Ishikawa (cell line): Measurements from ENCODE around the gene GNG12.

Source experiments
- CEBPB ChIP-seq: IDR thresholded peaks from 2 replicates; pipeline ENCODE4 v1.6.1; 2012
- CREB1 ChIP-seq: IDR thresholded peaks from 2 replicates; pipeline ENCODE4 v1.6.1; 2012; ENCODE audit warnings: low read depth
- EGR1 ChIP-seq: IDR thresholded peaks from 2 replicates; pipeline ENCODE4 v1.6.1; 2012
- EP300 ChIP-seq: IDR thresholded peaks from 2 replicates; pipeline ENCODE4 v1.6.1; 2012; ENCODE audit warnings: borderline replicate concordance
- FOXM1 ChIP-seq: IDR thresholded peaks from 2 replicates; pipeline ENCODE4 v1.6.1; 2012; ENCODE audit warnings: low read depth, borderline replicate concordance
- NFIC ChIP-seq: IDR thresholded peaks from 2 replicates; pipeline ENCODE4 v1.6.1; 2012
- RAD21 ChIP-seq: IDR thresholded peaks from 2 replicates; pipeline ENCODE4 v1.6.1; 2012; ENCODE audit warnings: low read depth
- TAF1 ChIP-seq: IDR thresholded peaks from 2 replicates; pipeline ENCODE4 v1.6.1; 2012; ENCODE audit warnings: low read depth, mild to moderate bottlenecking
- TCF12 ChIP-seq: IDR thresholded peaks from 2 replicates; pipeline ENCODE4 v1.6.1; 2012; ENCODE audit warnings: low read depth
- TEAD4 ChIP-seq: IDR thresholded peaks from 2 replicates; pipeline ENCODE4 v1.6.1; 2012
- YY1 ChIP-seq: IDR thresholded peaks from 2 replicates; pipeline ENCODE4 v1.6.1; 2012; ENCODE audit warnings: low read depth
- ZBTB7A ChIP-seq: IDR thresholded peaks from 2 replicates; pipeline ENCODE4 v1.6.1; 2012; ENCODE audit warnings: low read depth
- TF ChIP-seq, protein P1 (sequence below): IDR thresholded peaks from 2 replicates; pipeline ENCODE4 v1.6.1; 2012
- TF ChIP-seq, protein P2 (sequence below): IDR thresholded peaks from 2 replicates; pipeline ENCODE4 v1.6.1; 2012
- TF ChIP-seq, protein P3 (sequence below): IDR thresholded peaks from 2 replicates; pipeline ENCODE4 v1.6.1; 2012; ENCODE audit warnings: low read depth, mild to moderate bottlenecking

The GNG12 gene

DNA sequence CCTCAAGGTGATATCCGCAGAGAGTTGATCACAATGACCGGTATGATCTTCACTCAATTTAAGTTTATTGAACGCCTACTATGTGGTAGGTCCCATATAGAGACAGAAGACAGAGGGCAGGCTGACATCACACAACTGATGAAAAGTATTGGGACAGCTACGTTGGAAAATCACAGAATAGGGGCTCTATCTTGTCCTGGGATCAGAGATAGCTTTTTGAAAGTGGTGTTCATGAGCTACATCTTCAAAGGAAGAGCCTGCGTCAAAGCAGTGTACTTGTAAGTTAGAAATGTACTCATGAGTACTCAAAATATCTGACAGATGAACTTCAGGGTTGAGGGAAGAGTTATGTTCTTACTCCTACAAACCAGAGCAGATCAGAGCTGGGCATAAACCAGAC, 93.9 kb downstream of the GNG12 start:
- no peak for TF ChIP-seq TAF1
- no peak for TF ChIP-seq CREB1
- TF ChIP-seq, protein P1, sequence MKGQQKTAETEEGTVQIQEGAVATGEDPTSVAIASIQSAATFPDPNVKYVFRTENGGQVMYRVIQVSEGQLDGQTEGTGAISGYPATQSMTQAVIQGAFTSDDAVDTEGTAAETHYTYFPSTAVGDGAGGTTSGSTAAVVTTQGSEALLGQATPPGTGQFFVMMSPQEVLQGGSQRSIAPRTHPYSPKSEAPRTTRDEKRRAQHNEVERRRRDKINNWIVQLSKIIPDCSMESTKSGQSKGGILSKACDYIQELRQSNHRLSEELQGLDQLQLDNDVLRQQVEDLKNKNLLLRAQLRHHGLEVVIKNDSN: no peak

DNA sequence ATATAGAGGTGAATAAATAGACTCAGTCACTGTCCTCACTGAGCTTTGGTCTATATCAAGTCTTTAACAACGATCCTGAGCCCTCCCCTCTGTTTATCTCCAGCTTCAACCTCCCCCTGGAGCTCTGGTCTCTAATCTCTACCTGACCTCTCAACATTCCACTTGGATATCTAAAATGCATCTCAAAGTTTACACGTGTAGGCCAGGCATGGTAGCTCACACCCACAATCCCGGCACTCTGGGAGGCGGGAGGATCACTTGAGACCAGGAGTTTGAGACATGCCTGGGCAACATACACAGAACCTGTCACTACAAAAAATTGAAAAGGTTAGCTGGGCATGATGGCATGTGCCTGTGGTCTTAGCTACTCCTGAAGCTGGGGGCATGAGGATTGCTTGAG, 94.9 kb downstream of the GNG12 start:
- no peak for TF ChIP-seq CREB1
- TF ChIP-seq NFIC: no peak
- TF ChIP-seq CEBPB: no peak
- no peak for TF ChIP-seq TAF1
- no peak for TF ChIP-seq EP300
- no peak for TF ChIP-seq RAD21
- TF ChIP-seq, protein P2, sequence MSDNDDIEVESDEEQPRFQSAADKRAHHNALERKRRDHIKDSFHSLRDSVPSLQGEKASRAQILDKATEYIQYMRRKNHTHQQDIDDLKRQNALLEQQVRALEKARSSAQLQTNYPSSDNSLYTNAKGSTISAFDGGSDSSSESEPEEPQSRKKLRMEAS: no peak
- TF ChIP-seq, protein P3, sequence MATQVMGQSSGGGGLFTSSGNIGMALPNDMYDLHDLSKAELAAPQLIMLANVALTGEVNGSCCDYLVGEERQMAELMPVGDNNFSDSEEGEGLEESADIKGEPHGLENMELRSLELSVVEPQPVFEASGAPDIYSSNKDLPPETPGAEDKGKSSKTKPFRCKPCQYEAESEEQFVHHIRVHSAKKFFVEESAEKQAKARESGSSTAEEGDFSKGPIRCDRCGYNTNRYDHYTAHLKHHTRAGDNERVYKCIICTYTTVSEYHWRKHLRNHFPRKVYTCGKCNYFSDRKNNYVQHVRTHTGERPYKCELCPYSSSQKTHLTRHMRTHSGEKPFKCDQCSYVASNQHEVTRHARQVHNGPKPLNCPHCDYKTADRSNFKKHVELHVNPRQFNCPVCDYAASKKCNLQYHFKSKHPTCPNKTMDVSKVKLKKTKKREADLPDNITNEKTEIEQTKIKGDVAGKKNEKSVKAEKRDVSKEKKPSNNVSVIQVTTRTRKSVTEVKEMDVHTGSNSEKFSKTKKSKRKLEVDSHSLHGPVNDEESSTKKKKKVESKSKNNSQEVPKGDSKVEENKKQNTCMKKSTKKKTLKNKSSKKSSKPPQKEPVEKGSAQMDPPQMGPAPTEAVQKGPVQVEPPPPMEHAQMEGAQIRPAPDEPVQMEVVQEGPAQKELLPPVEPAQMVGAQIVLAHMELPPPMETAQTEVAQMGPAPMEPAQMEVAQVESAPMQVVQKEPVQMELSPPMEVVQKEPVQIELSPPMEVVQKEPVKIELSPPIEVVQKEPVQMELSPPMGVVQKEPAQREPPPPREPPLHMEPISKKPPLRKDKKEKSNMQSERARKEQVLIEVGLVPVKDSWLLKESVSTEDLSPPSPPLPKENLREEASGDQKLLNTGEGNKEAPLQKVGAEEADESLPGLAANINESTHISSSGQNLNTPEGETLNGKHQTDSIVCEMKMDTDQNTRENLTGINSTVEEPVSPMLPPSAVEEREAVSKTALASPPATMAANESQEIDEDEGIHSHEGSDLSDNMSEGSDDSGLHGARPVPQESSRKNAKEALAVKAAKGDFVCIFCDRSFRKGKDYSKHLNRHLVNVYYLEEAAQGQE: no peak
- TF ChIP-seq, protein P1: no peak
- TF ChIP-seq FOXM1: no peak
- no peak for TF ChIP-seq ZBTB7A
- no peak for TF ChIP-seq TCF12
- TF ChIP-seq EGR1: no peak
- TF ChIP-seq YY1: no peak
- TF ChIP-seq TEAD4: no peak

DNA sequence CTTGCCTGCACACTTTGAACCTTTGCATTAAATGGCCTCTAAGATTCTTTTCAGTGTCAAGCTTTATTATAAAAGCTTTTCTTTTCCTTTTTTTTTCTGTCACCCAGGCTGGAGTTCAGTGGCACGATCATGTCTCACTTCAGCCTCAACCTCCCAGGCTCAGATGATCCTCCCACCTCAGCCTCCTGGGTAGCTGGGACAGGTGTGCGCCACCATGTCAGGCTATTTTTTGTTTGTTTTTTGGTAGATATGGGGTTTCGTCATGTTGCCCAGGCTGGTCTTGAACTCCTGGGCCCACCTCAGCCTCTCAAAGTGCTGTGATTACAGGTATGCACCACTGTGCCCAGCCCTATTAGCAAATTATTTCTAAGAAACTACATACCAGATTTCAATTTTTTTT, 95.4 kb downstream of the GNG12 start:
- TF ChIP-seq, protein P2: no peak
- no peak for TF ChIP-seq NFIC
- TF ChIP-seq, protein P1: no peak

DNA sequence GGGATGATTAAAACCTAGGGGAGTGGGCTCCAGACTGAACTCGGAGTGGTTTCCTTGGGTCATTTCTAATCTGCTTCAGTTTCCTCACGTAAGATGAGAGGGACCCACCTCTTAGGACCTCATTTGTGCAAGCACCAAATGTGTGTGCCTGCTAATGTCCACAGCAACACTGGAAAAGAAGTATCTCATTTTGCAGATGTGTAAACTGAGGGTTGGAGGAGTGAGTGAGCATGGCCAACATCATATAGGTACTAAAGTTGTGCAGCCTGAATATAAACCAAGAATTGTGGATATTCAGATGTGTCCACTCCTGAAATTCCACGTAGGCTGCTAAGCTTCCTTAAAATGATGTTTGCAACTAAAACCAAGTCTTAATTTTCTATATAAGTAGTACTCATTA, 96.5 kb downstream of the GNG12 start:
- TF ChIP-seq EP300 (no peak), EGR1 (no peak), CREB1 (no peak), NFIC (no peak), TAF1 (no peak), YY1 (no peak), FOXM1 (no peak), RAD21 (no peak), TEAD4 (no peak), ZBTB7A (no peak), TCF12 (no peak), CEBPB (no peak)
- TF ChIP-seq, protein P3: no peak
- TF ChIP-seq, protein P2: no peak
- TF ChIP-seq, protein P1: no peak

DNA sequence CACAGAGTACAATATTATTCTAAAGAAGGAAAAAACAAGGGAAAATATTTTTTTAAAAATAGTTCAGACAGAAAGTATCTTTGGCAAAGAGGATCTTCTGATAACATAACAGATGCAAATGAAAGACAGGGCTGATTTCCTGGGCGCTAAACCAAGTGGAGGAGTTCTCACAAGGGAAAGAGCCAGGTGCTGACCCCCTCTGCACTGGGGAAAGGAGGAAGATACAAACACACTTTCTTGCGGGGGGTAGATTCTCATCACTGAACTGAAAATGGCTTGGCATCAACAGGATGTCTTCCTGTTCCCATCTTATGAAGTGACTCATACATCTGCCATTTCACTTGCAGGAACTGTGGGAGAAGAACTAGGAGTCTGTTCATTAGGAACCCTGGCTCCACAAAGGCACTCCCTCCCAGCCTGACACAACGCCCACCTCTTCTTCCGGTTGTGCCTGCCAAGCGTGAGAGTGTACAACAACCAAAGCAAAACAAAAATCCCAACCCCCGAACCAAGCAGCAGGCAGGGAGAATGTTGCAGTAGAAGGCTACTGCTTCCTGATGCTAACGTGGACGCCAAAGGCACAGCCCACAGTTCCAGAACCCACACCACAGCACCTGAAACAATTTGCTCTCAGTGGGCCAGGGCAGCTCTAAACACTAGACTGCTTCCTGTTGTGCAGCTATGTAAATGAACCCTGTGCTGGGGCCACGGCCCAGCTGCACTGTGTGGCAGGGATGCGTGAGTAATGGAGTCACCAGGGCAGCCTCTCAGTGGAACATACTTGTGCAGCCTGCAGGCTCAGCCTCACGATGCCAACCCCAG, 97.2 kb downstream of the GNG12 start:
- peak; percentile 38; the same call in 1 of the 2 replicates for TF ChIP-seq NFIC
- TF ChIP-seq EGR1: peak; percentile 60; the same call in 1 of the 2 replicates
- TF ChIP-seq YY1: no peak; the same call in 1 of the 2 replicates
